A549 (cell line): Measurements from ENCODE around the gene LRRC1. TPM values are rescaled to one million over a fixed set of nuclear protein-coding genes. Genes with fewer than 3 reads are reported as not detected.

Source experiments
- ATAC-seq, 2 experiments: fragments of 200-7000 bp in 1 of 2; fragments of >200 bp in 1 of 2; cut with Nextera tagmentation in 1 of 2; cut with Tn5 transposase in 1 of 2; 3 replicates each; pipeline versions ENCODE4 v1.8.0 to v1.9.1; 2018 to 2020; ENCODE audit warnings: mild to moderate bottlenecking in 1 of 2, moderate library complexity in 1 of 2
- CTCF ChIA-PET: fragments of 300-600 bp; sonication (Branson Sonifier 250); formaldehyde crosslinking; extraction: SDS; loops from one replicate; lab custom pipeline; 2021; ENCODE audit warnings: antibody characterized with exemption, inconsistent platforms; lab: Yijun Ruan, JAX
- POLR2A ChIA-PET: fragments of 350-600 bp; formaldehyde crosslinking; extraction: SDS; loops from one replicate; lab custom pipeline; 2021; ENCODE audit warnings: antibody characterized with exemption, inconsistent platforms; lab: Yijun Ruan, JAX
- DNase-seq, 2 experiments: peaks; one replicate each; pipeline versions ENCODE4 v3.0.0 to v3.0.0-alpha.2; 2011 to 2016; ENCODE audit warnings: low read depth in 1 of 2, low spot score in 1 of 2
- FAIRE-seq: peaks from 2 replicates; lab custom pipeline; 2011; peaks lifted over from hg19 to GRCh38; lab: Jason Lieb, UNC
- H3K27ac ChIP-seq, 2 experiments: fragments of >200 bp; sonication (Bioruptor Twin); formaldehyde crosslinking; 3 replicates each; pipeline ENCODE4 v1.5.1; 2016 to 2017
- H3K4me1 ChIP-seq: fragments of >200 bp; sonication (Bioruptor Twin); formaldehyde crosslinking; 3 replicates; pipeline ENCODE4 v1.6.1; 2016
- H3K4me2 ChIP-seq: fragments of >200 bp; sonication (Bioruptor Twin); formaldehyde crosslinking; 3 replicates; pipeline ENCODE4 v1.6.1; 2016
- H3K4me3 ChIP-seq: fragments of >200 bp; sonication (Bioruptor Twin); formaldehyde crosslinking; 3 replicates; pipeline ENCODE4 v1.5.1; 2016
- H3K9me3 ChIP-seq: fragments of >200 bp; sonication (Bioruptor Twin); formaldehyde crosslinking; 3 replicates; pipeline ENCODE4 v1.6.1; 2016
- CBX2 ChIP-seq: fragments of 200-600 bp; sonication (generic); IDR thresholded peaks from 2 replicates; pipeline ENCODE4 v1.6.1; 2016; ENCODE audit warnings: low read depth, mild to moderate bottlenecking, borderline replicate concordance
- CBX8 ChIP-seq: fragments of 200-600 bp; sonication (generic); IDR thresholded peaks from 2 replicates; pipeline ENCODE4 v1.6.1; 2016
- CEBPB ChIP-seq, 2 experiments: fragments of >200 bp in 1 of 2; sonication (Bioruptor Twin) in 1 of 2; formaldehyde crosslinking in 1 of 2; IDR thresholded peaks; 2 replicates each; pipeline ENCODE4 v1.6.1; 2012 to 2016
- EHMT2 ChIP-seq: fragments of 200-600 bp; sonication (generic); IDR thresholded peaks from 2 replicates; pipeline ENCODE4 v1.6.1; 2016; ENCODE audit warnings: antibody characterized with exemption, low read depth, mild to moderate bottlenecking, moderate library complexity
- ELK1 ChIP-seq: fragments of 150-350 bp; IDR thresholded peaks from 2 replicates; pipeline ENCODE4 v1.6.1; 2014; ENCODE audit warnings: low read depth, mild to moderate bottlenecking, low read length
- EP300 ChIP-seq, 2 experiments: fragments of >200 bp; sonication (Bioruptor Twin); formaldehyde crosslinking; IDR thresholded peaks; 2 replicates in 1 of 2; 3 replicates in 1 of 2; pipeline ENCODE4 v1.6.1; 2016 to 2017
- FOSB ChIP-seq: fragments of 250-450 bp; sonication (Bioruptor Pico); IDR thresholded peaks from 2 replicates; pipeline ENCODE4 v1.5.0; 2020; ENCODE audit warnings: mild to moderate bottlenecking, moderate library complexity
- FOSL2 ChIP-seq, 2 experiments: fragments of 450-650 bp in 1 of 2; fragments of >200 bp in 1 of 2; sonication (Bioruptor Twin) in 1 of 2; formaldehyde crosslinking; IDR thresholded peaks; 2 replicates each; pipeline versions ENCODE4 v1.5.0 to v1.6.1; 2016 to 2020; ENCODE audit warnings: mild to moderate bottlenecking in 1 of 2, moderate library complexity in 1 of 2
- FOXS1 ChIP-seq: fragments of 250-450 bp; sonication (Bioruptor Pico); IDR thresholded peaks from 2 replicates; pipeline ENCODE4 v1.5.0; 2020; ENCODE audit warnings: mild to moderate bottlenecking, moderate library complexity
- GATA3 ChIP-seq: IDR thresholded peaks from 2 replicates; pipeline ENCODE4 v1.6.1; 2012; ENCODE audit warnings: borderline replicate concordance
- HDAC2 ChIP-seq: fragments of 200-600 bp; sonication (generic); IDR thresholded peaks from 2 replicates; pipeline ENCODE4 v1.6.1; 2016
- HES2 ChIP-seq: fragments of >200 bp; sonication (Bioruptor Twin); formaldehyde crosslinking; IDR thresholded peaks from 2 replicates; pipeline ENCODE4 v1.6.1; 2016
- HMGXB4 ChIP-seq: fragments of 250-450 bp; sonication (Bioruptor Pico); IDR thresholded peaks from 2 replicates; pipeline ENCODE4 v1.5.0; 2021; ENCODE audit warnings: mild to moderate bottlenecking, moderate library complexity, borderline replicate concordance
- JUN ChIP-seq, 2 experiments: fragments of >200 bp; sonication (Bioruptor Twin); formaldehyde crosslinking; IDR thresholded peaks; 2 replicates in 1 of 2; 3 replicates in 1 of 2; pipeline ENCODE4 v1.6.1; 2016 to 2017
- JUNB ChIP-seq: fragments of >200 bp; sonication (Bioruptor Twin); formaldehyde crosslinking; IDR thresholded peaks from 2 replicates; pipeline ENCODE4 v1.6.1; 2016
- NPAS2 ChIP-seq: fragments of 250-450 bp; sonication (Bioruptor Pico); IDR thresholded peaks from 2 replicates; pipeline ENCODE4 v1.8.0; 2022; ENCODE audit warnings: mild to moderate bottlenecking, moderate library complexity, borderline replicate concordance
- NR3C1 ChIP-seq: fragments of >200 bp; sonication (Bioruptor Twin); formaldehyde crosslinking; IDR thresholded peaks from 3 replicates; pipeline ENCODE4 v1.6.1; 2017
- RCOR1 ChIP-seq: fragments of 150-350 bp; IDR thresholded peaks from 2 replicates; pipeline ENCODE4 v1.6.1; 2014; ENCODE audit warnings: antibody characterized with exemption, low read length, low read depth
- RFX5 ChIP-seq: fragments of 450-650 bp; IDR thresholded peaks from 2 replicates; pipeline ENCODE4 v1.7.1; 2014; ENCODE audit warnings: antibody characterized with exemption, mild to moderate bottlenecking, moderate library complexity
- TFCP2L1 ChIP-seq: fragments of 250-450 bp; sonication (Bioruptor Pico); IDR thresholded peaks from 2 replicates; pipeline ENCODE4 v1.5.0; 2021; ENCODE audit warnings: mild to moderate bottlenecking
- ZFP36 ChIP-seq: fragments of 450-650 bp; IDR thresholded peaks from 2 replicates; pipeline ENCODE4 v1.6.1; 2014; ENCODE audit warnings: borderline replicate concordance; ENCODE audit not compliant: partially characterized antibody
- ZNF302 ChIP-seq: fragments of 250-450 bp; sonication (Bioruptor Pico); IDR thresholded peaks from 2 replicates; pipeline ENCODE4 v1.9.0; 2021; ENCODE audit warnings: inconsistent platforms, mild to moderate bottlenecking, moderate library complexity
- ZSCAN20 ChIP-seq: fragments of 250-450 bp; sonication (Bioruptor Pico); IDR thresholded peaks from 2 replicates; pipeline ENCODE4 v1.8.0; 2022; ENCODE audit warnings: mild to moderate bottlenecking, moderate library complexity
- WGBS: methylation state at CpG from one replicate; pipeline ENCODE4 v1.1.6; 2017; ENCODE audit errors: missing lambda C conversion rate; 5-methylcytosine and 5-hydroxymethylcytosine counted together
- polyA plus RNA-seq, 4 experiments: library from polyadenylated mRNA; depleted of rRNA in 3 of 4; stranded (reverse); fragments of >200 nt; fragmentation: RNase III in 1 of 4; extraction: RNeasy Plus Mini Kit Qiagen cat#74134 plus additional on column Dnase treatment in 1 of 4; gene quantifications; 2 replicates in 3 of 4; 3 replicates in 1 of 4; pipeline ENCODE4 v1.2.3, GENCODE V29; 2011 to 2017
- TF ChIP-seq, protein P1 (sequence below): fragments of 250-450 bp; sonication (Bioruptor Pico); IDR thresholded peaks from 2 replicates; pipeline ENCODE4 v1.5.0; 2020; ENCODE audit warnings: low read depth, mild to moderate bottlenecking, moderate library complexity
- TF ChIP-seq, protein P2 (sequence below): fragments of 450-650 bp; IDR thresholded peaks from 2 replicates; pipeline ENCODE4 v1.6.1; 2014; ENCODE audit warnings: antibody characterized with exemption
- TF ChIP-seq, protein P3 (sequence below): IDR thresholded peaks from 2 replicates; pipeline ENCODE4 v1.6.1; 2012

Gene LRRC1
- polyA plus RNA-seq, 2 of the 4 experiments (the other 2 are of a cell fraction): 5.2 to 8.0 TPM

DNA sequence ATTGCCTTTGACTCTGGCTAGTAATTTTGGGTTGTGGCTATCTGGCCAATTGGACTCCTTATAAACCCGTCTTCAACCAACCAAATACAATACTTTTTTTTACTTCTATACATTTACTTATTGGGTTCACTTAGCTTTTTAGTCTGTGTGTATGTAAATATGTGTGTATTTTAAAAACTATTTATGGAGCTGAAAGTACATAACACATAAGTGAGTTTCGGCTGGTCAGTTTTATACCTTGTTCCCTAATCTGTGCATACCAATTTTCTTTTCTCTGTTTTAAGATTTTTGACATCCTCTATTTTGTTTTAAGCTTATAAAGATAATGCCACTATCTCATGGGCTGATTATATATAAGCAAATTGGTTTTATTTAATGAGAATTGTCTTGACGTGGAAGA is 129.5 kb downstream of the LRRC1 start:
- ATAC-seq (no peak), FAIRE-seq (no peak), DNase-seq (no peak)
- POLR2A ChIA-PET: no interaction called here
- Histone ChIP-seq H3K4me2 (no peak overlapping the region), H3K27ac (no peak overlapping the region), H3K4me1 (no peaks in the 10 kb centered on the region), H3K4me3 (no peak overlapping the region), H3K9me3 (no peaks in the 10 kb centered on the region)
- 90% methylated on average over 3 of the region's 3 CpGs for WGBS
- CTCF ChIA-PET: no interaction called here
- TF ChIP-seq RCOR1: no peak

- ChIA-PET CTCF (no interaction called here), POLR2A (no interaction called here)
- H3K4me2 ChIP-seq: no peak overlapping the region
- H3K4me3 ChIP-seq: no peak overlapping the region
- FAIRE-seq: no peak
- H3K4me1 ChIP-seq: no peaks in the 10 kb centered on the region
- TF ChIP-seq CBX8 (no peak), JUN (IDR thresholded peaks at IDR 0.05) (no peak), ZNF302 (CRISPR knock-in tag) (no peak), FOSB (CRISPR knock-in tag) (no peak), RFX5 (no peak), FOXS1 (CRISPR knock-in tag) (no peak), HMGXB4 (CRISPR knock-in tag) (no peak), NPAS2 (CRISPR knock-in tag) (no peak), EHMT2 (no peak), TFCP2L1 (CRISPR knock-in tag) (no peak), EP300 (IDR thresholded peaks at IDR 0.05) (no peak), HDAC2 (no peak), FOSL2 (IDR thresholded peaks at IDR 0.05) (no peak), FOSL2 (CRISPR knock-in tag; IDR thresholded peaks at IDR 0.05) (no peak)
- TF ChIP-seq, protein P1, sequence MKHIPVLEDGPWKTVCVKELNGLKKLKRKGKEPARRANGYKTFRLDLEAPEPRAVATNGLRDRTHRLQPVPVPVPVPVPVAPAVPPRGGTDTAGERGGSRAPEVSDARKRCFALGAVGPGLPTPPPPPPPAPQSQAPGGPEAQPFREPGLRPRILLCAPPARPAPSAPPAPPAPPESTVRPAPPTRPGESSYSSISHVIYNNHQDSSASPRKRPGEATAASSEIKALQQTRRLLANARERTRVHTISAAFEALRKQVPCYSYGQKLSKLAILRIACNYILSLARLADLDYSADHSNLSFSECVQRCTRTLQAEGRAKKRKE (CRISPR knock-in tag): no peak
- H3K9me3 ChIP-seq: no peaks in the 10 kb centered on the region
- WGBS: 88% methylated on average over 5 of the region's 7 CpGs
- DNase-seq: no peak
- no peak for ATAC-seq
- no peak overlapping the region for H3K27ac ChIP-seq
Observed at GRCh38 chr6:53924821-53925422, 130.1 kb downstream of the LRRC1 start.

GRCh38 chr6:53925891-53926290 is 131.1 kb downstream of the LRRC1 start:
- ChIA-PET POLR2A (no interaction called here), CTCF (interaction anchor here (0.6 kb wide), 1 partner anchor 120 kb away, joined by 3 read pairs; no protein-coding TSS in a partner anchor)
- WGBS: 100% methylated on average over 6 of the region's 6 CpGs
- H3K27ac ChIP-seq: no peak overlapping the region
- H3K4me3 ChIP-seq: no peak overlapping the region
- no peak for FAIRE-seq
- no peak overlapping the region for H3K4me2 ChIP-seq
- no peak for DNase-seq
- no peak for ATAC-seq
- H3K4me1 ChIP-seq: no peaks in the 10 kb centered on the region
- TF ChIP-seq, protein P2, sequence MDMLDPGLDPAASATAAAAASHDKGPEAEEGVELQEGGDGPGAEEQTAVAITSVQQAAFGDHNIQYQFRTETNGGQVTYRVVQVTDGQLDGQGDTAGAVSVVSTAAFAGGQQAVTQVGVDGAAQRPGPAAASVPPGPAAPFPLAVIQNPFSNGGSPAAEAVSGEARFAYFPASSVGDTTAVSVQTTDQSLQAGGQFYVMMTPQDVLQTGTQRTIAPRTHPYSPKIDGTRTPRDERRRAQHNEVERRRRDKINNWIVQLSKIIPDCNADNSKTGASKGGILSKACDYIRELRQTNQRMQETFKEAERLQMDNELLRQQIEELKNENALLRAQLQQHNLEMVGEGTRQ: no peak
- TF ChIP-seq ZFP36: no peak
- no peak for TF ChIP-seq HES2
- no peak for TF ChIP-seq CBX2
- TF ChIP-seq CEBPB (IDR thresholded peaks at IDR 0.05): no peak
- TF ChIP-seq NR3C1: no peak
- TF ChIP-seq JUNB: no peak
- no peak for TF ChIP-seq GATA3
- TF ChIP-seq HDAC2: no peak
- no peak for TF ChIP-seq ELK1
- no peak for TF ChIP-seq NPAS2 (CRISPR knock-in tag)
- no peak for TF ChIP-seq ZSCAN20 (CRISPR knock-in tag)
- TF ChIP-seq, protein P3, sequence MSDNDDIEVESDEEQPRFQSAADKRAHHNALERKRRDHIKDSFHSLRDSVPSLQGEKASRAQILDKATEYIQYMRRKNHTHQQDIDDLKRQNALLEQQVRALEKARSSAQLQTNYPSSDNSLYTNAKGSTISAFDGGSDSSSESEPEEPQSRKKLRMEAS: no peak
- H3K9me3 ChIP-seq: no peaks in the 10 kb centered on the region
